Measurements from ENCODE around the gene FSTL4.
A peak's percentile ranks its signal among the peaks of the same experiment; 100 is the strongest.

FSTL4 gene

DNA sequence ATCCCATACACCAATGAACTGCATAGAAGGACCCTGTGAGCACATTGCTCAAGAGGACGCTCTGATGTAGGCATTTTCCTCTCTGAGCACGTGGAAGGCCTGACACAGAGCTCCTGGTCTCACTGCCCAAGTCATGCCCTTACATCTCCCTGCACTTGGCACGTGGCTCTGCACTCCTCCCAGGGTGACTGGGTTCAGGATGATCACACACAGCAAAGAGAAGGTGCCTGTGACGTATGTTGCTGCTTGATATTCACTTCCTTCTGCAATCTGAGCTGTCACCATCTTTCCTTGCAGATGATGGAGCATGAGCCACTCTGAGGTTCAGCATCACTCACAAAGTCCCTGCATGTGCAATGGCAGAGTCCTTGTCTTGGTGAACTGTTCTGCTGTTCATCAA lies 125.2 kb downstream of the FSTL4 start:
- no peaks in the 10 kb centered on the region for H3K27me3 ChIP-seq (ENCODE audit: control insufficient read depth in 2 of 2, insufficient read depth in 2 of 2, low read length in 2 of 2)
- H3K4me3 ChIP-seq (ENCODE audit: low read length in 2 of 2) = no peak overlapping the region
- H3K27ac ChIP-seq (ENCODE audit: low read depth in 2 of 2, low read length in 2 of 2) = no peak overlapping the region
- H3K36me3 ChIP-seq (ENCODE audit: control insufficient read depth in 2 of 2, insufficient read depth in 2 of 2, low read length in 2 of 2) = no peaks in the 10 kb centered on the region
- no peaks in the 10 kb centered on the region for H3K9me3 ChIP-seq (ENCODE audit: control insufficient read depth in 2 of 2, low read length in 2 of 2)
- H3K4me1 ChIP-seq (ENCODE audit: control insufficient read depth in 2 of 2, insufficient read depth in 2 of 2, low read length in 2 of 2) = peaks cover 4 to 9% of the 10 kb centered on the region in 2 donors
- no peak overlapping the region for H3K9ac ChIP-seq (ENCODE audit: low read depth in 1 of 2, low read length in 2 of 2)

DNA sequence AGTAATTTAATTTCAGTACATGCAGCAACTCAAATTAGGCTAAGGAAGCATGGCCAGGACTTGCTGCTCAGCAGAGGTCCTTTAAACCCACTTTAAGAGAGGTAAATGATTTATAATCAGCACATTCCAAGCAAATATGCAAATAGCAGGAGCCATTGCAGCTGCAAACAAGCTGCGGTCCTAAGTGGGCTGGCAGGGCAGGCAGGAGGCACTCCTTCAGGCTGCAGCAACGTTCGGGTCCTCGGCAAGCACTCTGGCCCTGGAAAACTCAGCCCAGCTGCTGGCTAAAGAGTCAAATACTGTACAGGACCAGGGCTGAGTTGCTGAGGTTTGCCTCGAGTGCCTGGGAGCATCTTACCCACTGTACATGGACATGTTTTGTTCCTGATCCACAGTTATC lies 126.9 kb downstream of the FSTL4 start:
- Histone ChIP-seq H3K4me1 (ENCODE audit: control insufficient read depth in 2 of 2, insufficient read depth in 2 of 2, low read length in 2 of 2) (peaks cover 7 to 9% of the 10 kb centered on the region in 2 donors), H3K27ac (ENCODE audit: low read depth in 2 of 2, low read length in 2 of 2) (no peak overlapping the region), H3K36me3 (ENCODE audit: control insufficient read depth in 2 of 2, insufficient read depth in 2 of 2, low read length in 2 of 2) (no peaks in the 10 kb centered on the region), H3K27me3 (ENCODE audit: control insufficient read depth in 2 of 2, insufficient read depth in 2 of 2, low read length in 2 of 2) (no peaks in the 10 kb centered on the region), H3K9ac (ENCODE audit: low read depth in 1 of 2, low read length in 2 of 2) (peak overlapping the region in 1 of 2 donors; percentile 8), H3K9me3 (ENCODE audit: control insufficient read depth in 2 of 2, low read length in 2 of 2) (no peaks in the 10 kb centered on the region), H3K4me3 (ENCODE audit: low read length in 2 of 2) (no peak overlapping the region)

DNA sequence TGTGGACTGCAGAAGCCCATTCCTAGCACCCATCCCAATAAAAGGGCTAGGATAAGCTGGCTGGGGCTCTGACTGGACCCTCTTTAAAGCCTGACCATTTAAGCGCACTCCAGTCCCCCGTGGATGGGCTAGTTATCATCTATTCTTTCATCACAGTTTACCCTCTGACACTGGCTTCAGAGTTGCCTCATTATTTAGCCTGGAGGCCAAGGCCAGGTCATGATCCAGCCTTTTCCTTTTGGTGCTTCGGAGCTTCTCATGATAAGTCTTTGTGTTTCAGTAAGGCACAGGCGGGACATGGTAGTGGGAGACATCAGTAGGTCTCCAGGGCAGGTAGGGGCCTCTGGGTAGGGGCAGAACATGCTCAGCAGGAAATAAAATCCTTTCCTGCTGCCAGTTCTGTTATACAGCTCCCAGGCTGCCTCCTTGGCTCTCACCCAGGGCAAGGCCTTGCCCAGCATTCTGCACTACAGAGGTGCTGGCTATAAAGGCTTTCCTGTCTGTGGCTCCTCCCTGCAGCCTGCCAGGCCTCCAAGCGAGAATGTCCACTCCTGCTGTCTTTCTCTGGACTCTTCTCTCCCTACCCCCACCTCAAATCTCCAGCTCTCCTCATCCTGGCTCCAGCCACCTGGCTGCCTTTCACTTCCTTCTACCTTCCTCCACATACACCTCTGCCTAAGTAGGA lies 128.8 kb downstream of the FSTL4 start:
- no peaks in the 10 kb centered on the region for H3K36me3 ChIP-seq (ENCODE audit: control insufficient read depth in 2 of 2, insufficient read depth in 2 of 2, low read length in 2 of 2)
- H3K9ac ChIP-seq (ENCODE audit: low read depth in 1 of 2, low read length in 2 of 2) = peak overlapping the region in 1 of 2 donors; percentile 11
- peak overlapping the region; percentile 4 to 15 for H3K27ac ChIP-seq (ENCODE audit: low read depth in 2 of 2, low read length in 2 of 2)
- no peak overlapping the region for H3K4me3 ChIP-seq (ENCODE audit: low read length in 2 of 2)
- peaks cover 7 to 9% of the 10 kb centered on the region in 2 donors for H3K4me1 ChIP-seq (ENCODE audit: control insufficient read depth in 2 of 2, insufficient read depth in 2 of 2, low read length in 2 of 2)
- no peaks in the 10 kb centered on the region for H3K27me3 ChIP-seq (ENCODE audit: control insufficient read depth in 2 of 2, insufficient read depth in 2 of 2, low read length in 2 of 2)
- H3K9me3 ChIP-seq (ENCODE audit: control insufficient read depth in 2 of 2, low read length in 2 of 2) = no peaks in the 10 kb centered on the region

GRCh38 chr5:133482028-133482427 lies 130.3 kb downstream of the FSTL4 start:
- H3K4me1 ChIP-seq (ENCODE audit: control insufficient read depth in 2 of 2, insufficient read depth in 2 of 2, low read length in 2 of 2) = peaks cover 7 to 9% of the 10 kb centered on the region in 2 donors
- H3K9me3 ChIP-seq (ENCODE audit: control insufficient read depth in 2 of 2, low read length in 2 of 2) = no peaks in the 10 kb centered on the region
- no peak overlapping the region for H3K27ac ChIP-seq (ENCODE audit: low read depth in 2 of 2, low read length in 2 of 2)
- no peak overlapping the region for H3K4me3 ChIP-seq (ENCODE audit: low read length in 2 of 2)
- H3K36me3 ChIP-seq (ENCODE audit: control insufficient read depth in 2 of 2, insufficient read depth in 2 of 2, low read length in 2 of 2) = no peaks in the 10 kb centered on the region
- no peak overlapping the region for H3K9ac ChIP-seq (ENCODE audit: low read depth in 1 of 2, low read length in 2 of 2)
- H3K27me3 ChIP-seq (ENCODE audit: control insufficient read depth in 2 of 2, insufficient read depth in 2 of 2, low read length in 2 of 2) = no peaks in the 10 kb centered on the region

DNA sequence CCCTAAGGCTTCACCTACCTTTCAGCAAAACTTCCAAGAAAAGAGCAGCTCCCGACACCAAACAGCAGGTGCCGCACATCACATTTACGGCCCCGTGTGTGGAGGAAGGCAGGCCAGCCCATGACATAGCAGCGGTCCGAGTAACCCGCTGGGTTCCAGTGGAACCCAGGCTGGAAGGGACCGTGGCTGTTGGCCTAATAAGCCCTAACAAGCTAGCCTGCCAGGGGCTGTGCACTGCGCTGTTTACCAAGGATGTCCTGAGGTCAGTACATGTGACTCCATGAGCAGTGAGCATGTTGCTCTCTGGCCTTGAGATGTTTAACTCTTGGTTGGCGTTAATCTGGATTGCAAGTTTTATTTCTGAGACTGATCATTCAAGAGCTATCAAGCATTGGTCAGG lies 131.5 kb downstream of the FSTL4 start:
- Histone ChIP-seq H3K4me3 (ENCODE audit: low read length in 2 of 2) (no peak overlapping the region), H3K27me3 (ENCODE audit: control insufficient read depth in 2 of 2, insufficient read depth in 2 of 2, low read length in 2 of 2) (no peaks in the 10 kb centered on the region), H3K9me3 (ENCODE audit: control insufficient read depth in 2 of 2, low read length in 2 of 2) (no peaks in the 10 kb centered on the region), H3K4me1 (ENCODE audit: control insufficient read depth in 2 of 2, insufficient read depth in 2 of 2, low read length in 2 of 2) (peaks cover 7 to 9% of the 10 kb centered on the region in 2 donors), H3K9ac (ENCODE audit: low read depth in 1 of 2, low read length in 2 of 2) (no peak overlapping the region), H3K36me3 (ENCODE audit: control insufficient read depth in 2 of 2, insufficient read depth in 2 of 2, low read length in 2 of 2) (no peaks in the 10 kb centered on the region), H3K27ac (ENCODE audit: low read depth in 2 of 2, low read length in 2 of 2) (no peak overlapping the region)

GRCh38 chr5:133480366-133480765 lies 132.0 kb downstream of the FSTL4 start:
- Histone ChIP-seq H3K36me3 (ENCODE audit: control insufficient read depth in 2 of 2, insufficient read depth in 2 of 2, low read length in 2 of 2) (no peaks in the 10 kb centered on the region), H3K4me1 (ENCODE audit: control insufficient read depth in 2 of 2, insufficient read depth in 2 of 2, low read length in 2 of 2) (peaks cover 7 to 9% of the 10 kb centered on the region in 2 donors), H3K27ac (ENCODE audit: low read depth in 2 of 2, low read length in 2 of 2) (no peak overlapping the region), H3K27me3 (ENCODE audit: control insufficient read depth in 2 of 2, insufficient read depth in 2 of 2, low read length in 2 of 2) (no peaks in the 10 kb centered on the region), H3K4me3 (ENCODE audit: low read length in 2 of 2) (no peak overlapping the region), H3K9me3 (ENCODE audit: control insufficient read depth in 2 of 2, low read length in 2 of 2) (no peaks in the 10 kb centered on the region), H3K9ac (ENCODE audit: low read depth in 1 of 2, low read length in 2 of 2) (no peak overlapping the region)

DNA sequence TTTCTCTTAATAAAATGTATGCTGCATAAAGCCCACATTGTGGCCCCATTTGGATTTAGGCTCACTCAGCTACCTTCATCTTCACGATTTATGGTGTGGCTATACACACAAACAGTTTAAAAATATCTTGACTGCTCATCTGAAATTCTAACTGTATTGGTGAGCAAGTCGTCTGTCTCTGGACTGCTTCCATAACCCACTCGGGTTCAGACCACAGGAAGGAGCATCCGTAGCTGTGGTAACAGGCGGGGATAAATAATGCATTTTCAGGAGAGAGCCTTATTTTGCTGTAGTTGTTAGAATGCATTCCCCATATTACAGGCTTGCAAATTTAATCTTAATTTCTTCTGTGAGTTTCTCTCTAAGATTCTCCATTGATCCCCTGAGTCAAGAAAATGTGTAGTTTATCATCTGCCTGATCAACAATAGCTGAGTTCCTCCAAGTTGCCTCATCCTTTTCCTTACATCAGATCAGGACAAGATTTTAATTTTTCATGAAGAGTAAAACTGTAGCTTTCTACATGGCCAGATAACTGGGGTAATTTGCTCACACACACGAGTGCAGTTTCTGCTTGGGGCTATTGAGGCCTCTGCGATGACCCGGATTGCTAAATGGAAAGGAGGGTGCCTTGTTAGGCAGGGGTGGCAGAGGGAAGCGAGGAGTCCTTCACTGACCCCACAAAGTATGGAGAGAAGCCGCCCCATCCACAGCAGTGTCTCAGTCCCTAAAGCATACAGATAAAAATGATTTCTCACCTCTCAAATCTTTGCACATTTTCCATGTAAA lies 133.9 kb downstream of the FSTL4 start:
- Histone ChIP-seq H3K36me3 (ENCODE audit: control insufficient read depth in 2 of 2, insufficient read depth in 2 of 2, low read length in 2 of 2) (no peaks in the 10 kb centered on the region), H3K27ac (ENCODE audit: low read depth in 2 of 2, low read length in 2 of 2) (no peak overlapping the region), H3K9ac (ENCODE audit: low read depth in 1 of 2, low read length in 2 of 2) (no peak overlapping the region), H3K4me3 (ENCODE audit: low read length in 2 of 2) (no peak overlapping the region), H3K4me1 (ENCODE audit: control insufficient read depth in 2 of 2, insufficient read depth in 2 of 2, low read length in 2 of 2) (peaks cover 2 to 5% of the 10 kb centered on the region in 2 donors), H3K27me3 (ENCODE audit: control insufficient read depth in 2 of 2, insufficient read depth in 2 of 2, low read length in 2 of 2) (peaks cover 0 to 2% of the 10 kb centered on the region in 2 donors), H3K9me3 (ENCODE audit: control insufficient read depth in 2 of 2, low read length in 2 of 2) (no peaks in the 10 kb centered on the region)

- Histone ChIP-seq H3K27ac (ENCODE audit: low read depth in 2 of 2, low read length in 2 of 2) (no peak overlapping the region), H3K4me1 (ENCODE audit: control insufficient read depth in 2 of 2, insufficient read depth in 2 of 2, low read length in 2 of 2) (no peaks in the 10 kb centered on the region), H3K9me3 (ENCODE audit: control insufficient read depth in 2 of 2, low read length in 2 of 2) (no peaks in the 10 kb centered on the region), H3K4me3 (ENCODE audit: low read length in 2 of 2) (no peak overlapping the region), H3K36me3 (ENCODE audit: control insufficient read depth in 2 of 2, insufficient read depth in 2 of 2, low read length in 2 of 2) (no peaks in the 10 kb centered on the region), H3K27me3 (ENCODE audit: control insufficient read depth in 2 of 2, insufficient read depth in 2 of 2, low read length in 2 of 2) (peaks cover 0 to 2% of the 10 kb centered on the region in 2 donors), H3K9ac (ENCODE audit: low read depth in 1 of 2, low read length in 2 of 2) (no peak overlapping the region)
Measured at GRCh38 chr5:133475986-133476385, 136.4 kb downstream of the FSTL4 start.

GRCh38 chr5:133474851-133475590 lies 137.3 kb downstream of the FSTL4 start:
- no peak overlapping the region for H3K9ac ChIP-seq (ENCODE audit: low read depth in 1 of 2, low read length in 2 of 2)
- peaks cover 0 to 2% of the 10 kb centered on the region in 2 donors for H3K27me3 ChIP-seq (ENCODE audit: control insufficient read depth in 2 of 2, insufficient read depth in 2 of 2, low read length in 2 of 2)
- no peak overlapping the region for H3K27ac ChIP-seq (ENCODE audit: low read depth in 2 of 2, low read length in 2 of 2)
- H3K36me3 ChIP-seq (ENCODE audit: control insufficient read depth in 2 of 2, insufficient read depth in 2 of 2, low read length in 2 of 2) = no peaks in the 10 kb centered on the region
- no peaks in the 10 kb centered on the region for H3K4me1 ChIP-seq (ENCODE audit: control insufficient read depth in 2 of 2, insufficient read depth in 2 of 2, low read length in 2 of 2)
- no peaks in the 10 kb centered on the region for H3K9me3 ChIP-seq (ENCODE audit: control insufficient read depth in 2 of 2, low read length in 2 of 2)
- no peak overlapping the region for H3K4me3 ChIP-seq (ENCODE audit: low read length in 2 of 2)

GRCh38 chr5:133473291-133473690 lies 139.1 kb downstream of the FSTL4 start:
- H3K27me3 ChIP-seq (ENCODE audit: control insufficient read depth in 2 of 2, insufficient read depth in 2 of 2, low read length in 2 of 2) = peaks cover 0 to 2% of the 10 kb centered on the region in 2 donors

More at GRCh38 chr5:133473291-133473690, 139.1 kb downstream of the FSTL4 start:
- Histone ChIP-seq H3K9ac (ENCODE audit: low read depth in 1 of 2, low read length in 2 of 2) (no peak overlapping the region), H3K27ac (ENCODE audit: low read depth in 2 of 2, low read length in 2 of 2) (no peak overlapping the region), H3K9me3 (ENCODE audit: control insufficient read depth in 2 of 2, low read length in 2 of 2) (no peaks in the 10 kb centered on the region), H3K4me1 (ENCODE audit: control insufficient read depth in 2 of 2, insufficient read depth in 2 of 2, low read length in 2 of 2) (no peaks in the 10 kb centered on the region), H3K4me3 (ENCODE audit: low read length in 2 of 2) (no peak overlapping the region), H3K36me3 (ENCODE audit: control insufficient read depth in 2 of 2, insufficient read depth in 2 of 2, low read length in 2 of 2) (no peaks in the 10 kb centered on the region)

All from mucosa of rectum (tissue), 2 donors.